ENCODE results near the gene BBX. TPM values are rescaled to one million over a fixed set of nuclear protein-coding genes. Genes with fewer than 3 reads are reported as not detected.
A peak's percentile ranks its signal among the peaks of the same experiment; 100 is the strongest.

BBX gene
- polyA plus RNA-seq, 3 donors, result 15.7 to 25.1 (median 16.6) TPM

- intact Hi-C loops (cut with micrococcal nuclease), result no loop called here
- no peak overlapping the region for H3K4me3 Mint-ChIP-seq
- TF ChIP-seq CTCF (IDR thresholded peaks at IDR 0.05), result no peak
These were observed 25.8 kb downstream of the BBX start for GRCh38 chr3:107548601-107549000.

GRCh38 chr3:107555359-107555758 is 32.6 kb downstream of the BBX start:
- intact Hi-C loops (cut with micrococcal nuclease), result no loop called here
- Mint-ChIP-seq H3K36me3 (peaks cover 4 to 6% of the 10 kb centered on the region in 2 donors), H3K27ac (peak overlapping the region in 1 of 7 donors; percentile 32), H3K4me1 (peaks cover 5% of the 10 kb centered on the region), H3K9me3 (no peaks in the 10 kb centered on the region), H3K27me3 (ENCODE audit: low read depth in 3 of 3) (no peaks in the 10 kb centered on the region), H3K4me3 (no peak overlapping the region)
- Histone ChIP-seq H3K79me2 (ENCODE audit: insufficient read depth, low read length) (no peaks in the 10 kb centered on the region), H3K9me3 (replicated peaks in 1 of 2; ENCODE audit: control insufficient read depth in 1 of 2, insufficient read depth in 1 of 2, low read length in 2 of 2) (no peaks in the 10 kb centered on the region), H2AFZ (ENCODE audit: insufficient read depth, low read depth, low read length, poor library complexity, severe bottlenecking) (no peak overlapping the region), H3K36me3 (replicated peaks in 1 of 2; ENCODE audit: control insufficient read depth in 1 of 2, insufficient read depth in 2 of 2, low read length in 2 of 2) (peaks cover 0 to 4% of the 10 kb centered on the region in 2 donors), H3K4me3 (replicated peaks in 1 of 3; ENCODE audit: low read depth in 2 of 3, low read length in 3 of 3) (no peak overlapping the region), H3K4me2 (replicated peaks; ENCODE audit: extremely low read depth, low read length, poor library complexity, severe bottlenecking) (no peak overlapping the region), H3K27me3 (ENCODE audit: control insufficient read depth in 2 of 2, insufficient read depth in 2 of 2, low read length in 2 of 2) (no peaks in the 10 kb centered on the region), H3K9ac (ENCODE audit: insufficient read depth, low read length, poor library complexity, severe bottlenecking) (no peak overlapping the region), H4K20me1 (ENCODE audit: insufficient read depth, low read length) (peaks cover 8% of the 10 kb centered on the region), H3K27ac (ENCODE audit: low read depth in 1 of 2, low read length in 2 of 2) (no peak overlapping the region), H3K4me1 (ENCODE audit: control insufficient read depth in 1 of 2, insufficient read depth in 2 of 2, low read length in 2 of 2) (no peaks in the 10 kb centered on the region)
- WGBS (ENCODE audit: insufficient coverage), result 100% methylated on average over 1 of the region's 3 CpGs
- no peak for DNase-seq
- no peak for TF ChIP-seq CTCF (IDR thresholded peaks at IDR 0.05)

More at GRCh38 chr3:107548601-107549000, 25.8 kb downstream of the BBX start:
- Histone ChIP-seq H3K36me3 (replicated peaks in 1 of 2; ENCODE audit: control insufficient read depth in 1 of 2, insufficient read depth in 2 of 2, low read length in 2 of 2) (no peaks in the 10 kb centered on the region), H2AFZ (ENCODE audit: insufficient read depth, low read depth, low read length, poor library complexity, severe bottlenecking) (no peak overlapping the region), H4K20me1 (ENCODE audit: insufficient read depth, low read length) (peaks cover 13% of the 10 kb centered on the region), H3K4me1 (ENCODE audit: control insufficient read depth in 1 of 2, insufficient read depth in 2 of 2, low read length in 2 of 2) (no peaks in the 10 kb centered on the region), H3K27ac (ENCODE audit: low read depth in 1 of 2, low read length in 2 of 2) (no peak overlapping the region), H3K79me2 (ENCODE audit: insufficient read depth, low read length) (no peaks in the 10 kb centered on the region), H3K4me3 (replicated peaks in 1 of 3; ENCODE audit: low read depth in 2 of 3, low read length in 3 of 3) (no peak overlapping the region), H3K27me3 (ENCODE audit: control insufficient read depth in 2 of 2, insufficient read depth in 2 of 2, low read length in 2 of 2) (no peaks in the 10 kb centered on the region), H3K4me2 (replicated peaks; ENCODE audit: extremely low read depth, low read length, poor library complexity, severe bottlenecking) (no peak overlapping the region), H3K9ac (ENCODE audit: insufficient read depth, low read length, poor library complexity, severe bottlenecking) (no peak overlapping the region), H3K9me3 (replicated peaks in 1 of 2; ENCODE audit: control insufficient read depth in 1 of 2, insufficient read depth in 1 of 2, low read length in 2 of 2) (no peaks in the 10 kb centered on the region)
- H3K9me3 Mint-ChIP-seq, result peaks cover 0 to 3% (median 0%) of the 10 kb centered on the region in 7 donors
- no CpG with 5 or more reads among the region's 2 CpGs for WGBS (ENCODE audit: insufficient coverage)
- H3K27me3 Mint-ChIP-seq (ENCODE audit: low read depth in 3 of 3), result no peaks in the 10 kb centered on the region
- H3K4me1 Mint-ChIP-seq, result peaks cover 4% of the 10 kb centered on the region
- DNase-seq, result no peak
- peaks cover 4 to 7% of the 10 kb centered on the region in 2 donors for H3K36me3 Mint-ChIP-seq
- H3K27ac Mint-ChIP-seq, result no peak overlapping the region

All from CD14-positive monocyte (primary cell).